Measurements from ENCODE around the gene DDX52.

The DDX52 gene

GRCh38 chr17:37667039-37667438, 23.8 kb upstream of the DDX52 start:
- H3K27ac ChIP-seq, result no peak overlapping the region
- no peak for TF ChIP-seq ZFX (IDR thresholded peaks at IDR 0.05)
- TF ChIP-seq, protein P1, sequence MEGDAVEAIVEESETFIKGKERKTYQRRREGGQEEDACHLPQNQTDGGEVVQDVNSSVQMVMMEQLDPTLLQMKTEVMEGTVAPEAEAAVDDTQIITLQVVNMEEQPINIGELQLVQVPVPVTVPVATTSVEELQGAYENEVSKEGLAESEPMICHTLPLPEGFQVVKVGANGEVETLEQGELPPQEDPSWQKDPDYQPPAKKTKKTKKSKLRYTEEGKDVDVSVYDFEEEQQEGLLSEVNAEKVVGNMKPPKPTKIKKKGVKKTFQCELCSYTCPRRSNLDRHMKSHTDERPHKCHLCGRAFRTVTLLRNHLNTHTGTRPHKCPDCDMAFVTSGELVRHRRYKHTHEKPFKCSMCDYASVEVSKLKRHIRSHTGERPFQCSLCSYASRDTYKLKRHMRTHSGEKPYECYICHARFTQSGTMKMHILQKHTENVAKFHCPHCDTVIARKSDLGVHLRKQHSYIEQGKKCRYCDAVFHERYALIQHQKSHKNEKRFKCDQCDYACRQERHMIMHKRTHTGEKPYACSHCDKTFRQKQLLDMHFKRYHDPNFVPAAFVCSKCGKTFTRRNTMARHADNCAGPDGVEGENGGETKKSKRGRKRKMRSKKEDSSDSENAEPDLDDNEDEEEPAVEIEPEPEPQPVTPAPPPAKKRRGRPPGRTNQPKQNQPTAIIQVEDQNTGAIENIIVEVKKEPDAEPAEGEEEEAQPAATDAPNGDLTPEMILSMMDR (conservative IDR thresholded peaks at IDR 0.05), result no peak

DNA sequence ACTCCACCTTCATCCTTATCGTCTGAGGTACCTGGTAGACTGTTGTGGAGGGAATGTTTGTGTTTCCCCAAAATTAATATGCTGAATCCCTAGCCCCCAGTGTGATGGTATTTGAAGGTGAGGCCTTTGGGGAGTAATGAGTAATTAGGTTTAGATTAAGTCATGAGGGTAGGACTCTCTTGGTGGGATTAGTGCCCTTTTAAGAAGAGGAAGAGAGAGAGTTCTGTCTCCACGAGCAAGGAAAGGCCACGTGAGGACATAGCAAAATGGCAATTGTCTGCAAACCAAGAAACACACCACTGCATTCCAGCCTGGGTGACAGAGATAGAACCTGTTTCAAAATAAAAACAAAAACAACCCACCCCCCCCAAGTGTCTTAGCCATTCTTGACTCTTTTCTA, 21.0 kb upstream of the DDX52 start:
- TF ChIP-seq, protein P1 (conservative IDR thresholded peaks at IDR 0.05), result no peak
- TF ChIP-seq ZFX (IDR thresholded peaks at IDR 0.05), result no peak
- H3K27ac ChIP-seq, result no peak overlapping the region

DNA sequence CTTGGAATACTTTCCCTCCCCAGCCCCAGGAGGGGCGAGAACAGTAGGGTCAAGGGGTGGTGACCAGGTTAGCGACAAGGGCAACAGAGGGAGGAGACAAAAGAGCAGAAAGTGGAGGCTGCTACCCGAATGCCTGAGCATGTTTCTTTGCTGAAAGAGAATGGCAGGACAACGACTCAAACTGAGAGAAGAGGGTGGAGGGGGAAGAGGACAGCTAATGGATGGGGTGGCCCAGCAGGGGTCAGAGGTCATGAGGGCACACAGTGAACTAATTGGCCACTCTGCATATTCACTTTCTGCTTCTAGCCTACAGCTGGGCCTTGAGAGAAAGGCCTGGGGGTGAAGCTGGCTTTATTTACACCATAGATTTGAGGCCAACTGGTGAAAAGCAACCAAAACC, 19.1 kb upstream of the DDX52 start:
- H3K27ac ChIP-seq, result no peak overlapping the region
- TF ChIP-seq, protein P1 (conservative IDR thresholded peaks at IDR 0.05), result no peak
- no peak for TF ChIP-seq ZFX (IDR thresholded peaks at IDR 0.05)

GRCh38 chr17:37661400-37662014, 18.3 kb upstream of the DDX52 start:
- no peak for TF ChIP-seq ZFX (IDR thresholded peaks at IDR 0.05)
- TF ChIP-seq, protein P1 (conservative IDR thresholded peaks at IDR 0.05), result no peak; the same call in 1 of the 2 replicates
- no peak overlapping the region for H3K27ac ChIP-seq

GRCh38 chr17:37659925-37660324, 16.7 kb upstream of the DDX52 start:
- no peak overlapping the region for H3K27ac ChIP-seq
- TF ChIP-seq, protein P1 (conservative IDR thresholded peaks at IDR 0.05), result no peak
- TF ChIP-seq ZFX (IDR thresholded peaks at IDR 0.05), result no peak

DNA sequence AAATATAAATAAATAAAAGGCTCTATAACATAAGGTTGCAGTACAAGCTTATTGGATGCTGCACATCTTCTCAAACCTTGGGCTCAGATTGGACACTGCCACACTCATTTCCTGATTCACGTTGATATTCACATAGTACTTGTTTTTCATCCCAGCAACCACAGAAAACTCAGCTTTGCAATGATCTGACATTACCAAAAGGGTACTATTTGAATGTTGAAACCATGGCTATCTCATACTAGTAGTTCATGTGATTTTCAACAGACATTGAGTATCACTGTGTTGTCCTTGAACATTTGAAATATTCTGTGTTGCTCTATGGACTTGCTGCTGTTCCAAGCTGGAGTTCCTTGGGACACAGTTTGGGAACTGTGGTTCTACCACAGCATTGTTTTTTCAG, 14.0 kb upstream of the DDX52 start:
- TF ChIP-seq, protein P1 (conservative IDR thresholded peaks at IDR 0.05), result no peak
- no peak for TF ChIP-seq ZFX (IDR thresholded peaks at IDR 0.05)
- H3K27ac ChIP-seq, result no peak overlapping the region

- TF ChIP-seq ZFX (IDR thresholded peaks at IDR 0.05), result no peak
- TF ChIP-seq, protein P1 (conservative IDR thresholded peaks at IDR 0.05), result no peak
- no peak overlapping the region for H3K27ac ChIP-seq
These were observed 8.6 kb upstream of the DDX52 start for GRCh38 chr17:37651849-37652248.
